GM21717 (cell line): Measurements from ENCODE around the gene OR5A2.
"Not testable (repeated sequence)": the region's sequence is repeated elsewhere in the genome, so short reads cannot be mapped to it uniquely, and the experiment has no call there.

Source experiments
- ATAC-seq: cut with Tn5 transposase; IDR thresholded peaks from one replicate; pipeline ENCODE4 v1.9.1; 2021; ENCODE audit warnings: mild to moderate bottlenecking, moderate library complexity; ENCODE audit not compliant: unreplicated experiment

The OR5A2 gene

GRCh38 chr11:59426361-59427067 is at the start of gene OR5A2:
TSS of gene OR5A2 (minus strand) at chr11:59426413. CDS start at chr11:59422953, 3,460 bp downstream.
- no peak for ATAC-seq

- ATAC-seq: no peak
Observed at GRCh38 chr11:59475176-59475575, 49.0 kb upstream of the OR5A2 start.

- no peak for ATAC-seq
Observed at GRCh38 chr11:59473015-59473414, 46.8 kb upstream of the OR5A2 start, which contains the start of gene OR4D10. TSS of gene OR4D10 (plus strand) at chr11:59473315. CDS start at chr11:59477430, 4,115 bp downstream.

- ATAC-seq: no peak
Observed at GRCh38 chr11:59463190-59463641, 37.0 kb upstream of the OR5A2 start.

- no peak for ATAC-seq
Observed at GRCh38 chr11:59459916-59460315, 33.7 kb upstream of the OR5A2 start.

- ATAC-seq: no peak
Observed at GRCh38 chr11:59456661-59457060, 30.4 kb upstream of the OR5A2 start, which contains the start of gene OR4D6. TSS of gene OR4D6 (plus strand) at chr11:59456961. CDS start at chr11:59456961, 0 bp downstream.

- no peak for ATAC-seq
Observed at GRCh38 chr11:59448484-59448883, 22.3 kb upstream of the OR5A2 start.

- ATAC-seq: not testable (repeated sequence)
Observed at GRCh38 chr11:59445624-59446023, 19.4 kb upstream of the OR5A2 start.

- no peak for ATAC-seq
Observed at GRCh38 chr11:59437770-59438169, 11.6 kb upstream of the OR5A2 start.

GRCh38 chr11:59436169-59436568 is 10.0 kb upstream of the OR5A2 start, which contains the start of gene OR5A1:
TSS of gene OR5A1 (plus strand) at chr11:59436469. CDS start at chr11:59443169, 6,700 bp downstream.
- no peak for ATAC-seq

- no peak for ATAC-seq
Observed at GRCh38 chr11:59429924-59430516, 3.8 kb upstream of the OR5A2 start.

- ATAC-seq: no peak
Observed at GRCh38 chr11:59427068-59427382, 812 bp upstream of the OR5A2 start.

GRCh38 chr11:59425131-59425530 is 1.1 kb downstream of the OR5A2 start:
- no peak for ATAC-seq

GRCh38 chr11:59423835-59424234 is 2.4 kb downstream of the OR5A2 start:
- no peak for ATAC-seq

- no peak for ATAC-seq
Observed at GRCh38 chr11:59418156-59418555, 8.1 kb downstream of the OR5A2 start.

- no peak for ATAC-seq
Observed at GRCh38 chr11:59417023-59417422, 9.2 kb downstream of the OR5A2 start.

GRCh38 chr11:59416613-59417012 is 9.6 kb downstream of the OR5A2 start:
- no peak for ATAC-seq

- ATAC-seq: no peak
Observed at GRCh38 chr11:59415111-59415510, 11.1 kb downstream of the OR5A2 start.

GRCh38 chr11:59413646-59414045 is 12.6 kb downstream of the OR5A2 start:
- ATAC-seq: no peak

GRCh38 chr11:59403546-59403945 is 22.7 kb downstream of the OR5A2 start:
- ATAC-seq: no peak

- ATAC-seq: no peak
Observed at GRCh38 chr11:59401262-59401552, 25.0 kb downstream of the OR5A2 start.

GRCh38 chr11:59400461-59401261 is 25.6 kb downstream of the OR5A2 start:
- ATAC-seq: no peak
